Adrenal gland (tissue), 12 donors: Measurements from ENCODE around the gene TRAM1L1. TPM values are rescaled to one million over a fixed set of nuclear protein-coding genes. Genes with fewer than 3 reads are reported as not detected.

Experiments
- DNase-seq, 7 donors: peaks; one replicate each; pipeline ENCODE4 v3.0.0-alpha.2; 2019 to 2020
- H3K27ac ChIP-seq, 5 donors: fragments of 200-600 bp; sonication (generic) in 4 of 5; 1 replicate in 3 of 5; 2 replicates in 2 of 5; pipeline versions ENCODE4 v1.5.1 to v1.8.0; 2016 to 2020; ENCODE audit warnings: mild to moderate bottlenecking in 1 of 5
- H3K27me3 ChIP-seq: fragments of 200-600 bp; 2 replicates; pipeline ENCODE4 v1.8.0; 2021
- H3K36me3 ChIP-seq, 2 donors: fragments of 200-600 bp; replicated peaks in 1 of 2; 1 replicate in 1 of 2; 2 replicates in 1 of 2; pipeline versions ENCODE4 v1.5.1 to v1.8.0; 2018 to 2022
- H3K4me1 ChIP-seq, 2 donors: fragments of 200-600 bp; replicated peaks in 1 of 2; 1 replicate in 1 of 2; 2 replicates in 1 of 2; pipeline versions ENCODE4 v1.5.1 to v1.8.0; 2018 to 2021
- H3K4me3 ChIP-seq, 4 donors: fragments of 200-600 bp; sonication (generic) in 3 of 4; one replicate each; pipeline ENCODE4 v1.5.1; 2016 to 2018
- H3K9me3 ChIP-seq, 3 donors: fragments of 200-600 bp; sonication (generic) in 1 of 3; replicated peaks in 1 of 3; 1 replicate in 2 of 3; 2 replicates in 1 of 3; pipeline versions ENCODE4 v1.5.1 to v1.8.0; 2016 to 2021
- CTCF ChIP-seq, 6 experiments: fragments of 450-650 bp in 4 of 6; fragments of 200-600 bp in 2 of 6; sonication (generic) in 1 of 6; IDR thresholded peaks; 1 replicate in 5 of 6; 2 replicates in 1 of 6; pipeline versions ENCODE4 v1.5.1 to v1.8.0; 2016 to 2021; ENCODE audit warnings: antibody characterized with exemption in 6 of 6, mild to moderate bottlenecking in 2 of 6, moderate library complexity in 1 of 6
- POLR2A ChIP-seq, 2 donors: fragments of 450-650 bp; IDR thresholded peaks; one replicate each; pipeline ENCODE4 v1.6.1; 2017; ENCODE audit warnings: antibody characterized with exemption in 2 of 2, mild to moderate bottlenecking in 2 of 2, moderate library complexity in 1 of 2
- WGBS, 4 donors: extraction: QIAGEN DNeasy Blood & Tissue Kit in 2 of 4; methylation state at CpG; one replicate each; pipeline versions ENCODE4 v1.1.5 to v1.1.7; 2013 to 2017; 5-methylcytosine and 5-hydroxymethylcytosine counted together
- intact Hi-C, 2 donors: fragments of 100-400 bp; cut with DNase I; formaldehyde crosslinking; loops; one replicate each; pipeline versions ENCODE4 v1.14.1 to v1.15.0; 2022 to 2023
- polyA plus RNA-seq, 3 donors: library from polyadenylated mRNA; stranded (reverse); fragments of 200-250 nt in 2 of 3; fragments of 350-450 nt in 1 of 3; fragmentation: Illumina TruSeq in 1 of 3; extraction: RNeasy Lipid Tissue Mini Kit (QIAGEN cat#74804) in 1 of 3; gene quantifications; one replicate each; pipeline ENCODE4 v1.2.3, GENCODE V29; 2013 to 2014
- total RNA-seq, 9 donors: library from RNA; depleted of rRNA in 4 of 9; stranded (reverse); fragments of >200 nt in 4 of 9; fragments of 120-200 nt in 1 of 9; fragmentation: NEBNext Ultra II Directional in 1 of 9; extraction: Animal tissue kit (Norgen Biotek cat#: 25700) in 1 of 9; gene quantifications; one replicate each; pipeline versions ENCODE4 v1.1.0 to v1.2.4, GENCODE V29; 2013 to 2023
- donor health status: healthy with polysubstance abuse.
- donor health status: Bipolar disorder and iron deficiency.
- donor health status: DM: yes; HTN: yes; CAD: no.
- donor health status: DM: no; HTN: no; CAD: no.
- donor health status: DM: no; HTN: no; CAD: no.
- donor health status: DM: yes; HTN: yes; CAD: no.

Gene TRAM1L1
- total and polyA plus RNA-seq, 12 donors: 1.3 to 8.7 (median 3.3) TPM

GRCh38 chr4:117096462-117096861, 11.1 kb upstream of the TRAM1L1 start:
- Histone ChIP-seq H3K4me1 (no peaks in the 10 kb centered on the region), H3K27me3 (no peaks in the 10 kb centered on the region), H3K36me3 (no peaks in the 10 kb centered on the region), H3K9me3 (no peaks in the 10 kb centered on the region), H3K4me3 (no peak overlapping the region), H3K27ac (no peak overlapping the region)
- DNase-seq: no peak
- TF ChIP-seq POLR2A (IDR thresholded peaks at IDR 0.05) (no peak), CTCF (IDR thresholded peaks at IDR 0.05) (no peak)
- WGBS, 4 donors: 68 to 86% (median 73%) methylated on average over 5 of the region's 5 CpGs
- intact Hi-C loops: no loop called here

- no peaks in the 10 kb centered on the region for H3K36me3 ChIP-seq
- H3K27ac ChIP-seq: no peak overlapping the region
- H3K27me3 ChIP-seq: no peaks in the 10 kb centered on the region
- intact Hi-C loops: no loop called here
- H3K4me1 ChIP-seq: no peaks in the 10 kb centered on the region
- no peak for DNase-seq
- no peak overlapping the region for H3K4me3 ChIP-seq
- no peaks in the 10 kb centered on the region for H3K9me3 ChIP-seq
- TF ChIP-seq CTCF (IDR thresholded peaks at IDR 0.05) (no peak), POLR2A (IDR thresholded peaks at IDR 0.05) (no peak)
Observed at GRCh38 chr4:117093571-117093970, 8.2 kb upstream of the TRAM1L1 start.

- WGBS, 4 donors: 64 to 74% (median 72%) methylated on average over 2 of the region's 2 CpGs
- no peaks in the 10 kb centered on the region for H3K27me3 ChIP-seq
- no peaks in the 10 kb centered on the region for H3K36me3 ChIP-seq
- H3K27ac ChIP-seq: no peak overlapping the region
- intact Hi-C loops: no loop called here
- DNase-seq: no peak
- H3K4me1 ChIP-seq: no peaks in the 10 kb centered on the region
- no peak overlapping the region for H3K4me3 ChIP-seq
- H3K9me3 ChIP-seq: no peaks in the 10 kb centered on the region
- TF ChIP-seq POLR2A (IDR thresholded peaks at IDR 0.05) (no peak), CTCF (IDR thresholded peaks at IDR 0.05) (no peak)
Observed at GRCh38 chr4:117077760-117078159, 7.6 kb downstream of the TRAM1L1 start.

GRCh38 chr4:117068120-117068519, 17.3 kb downstream of the TRAM1L1 start:
- Histone ChIP-seq H3K36me3 (no peaks in the 10 kb centered on the region), H3K9me3 (no peaks in the 10 kb centered on the region), H3K4me3 (no peak overlapping the region), H3K27ac (no peak overlapping the region), H3K4me1 (no peaks in the 10 kb centered on the region), H3K27me3 (no peaks in the 10 kb centered on the region)
- DNase-seq: no peak
- intact Hi-C loops: no loop called here
- TF ChIP-seq POLR2A (IDR thresholded peaks at IDR 0.05) (no peak), CTCF (IDR thresholded peaks at IDR 0.05) (no peak)
- WGBS, 4 donors: 80 to 90% (median 84%) methylated on average over 3 of the region's 3 CpGs
